GM12873 (cell line): ENCODE results near the gene HHEX.

Experiments
- CTCF ChIP-seq: IDR thresholded peaks from 2 replicates; pipeline ENCODE4 v1.5.1; 2012; ENCODE audit warnings: low read depth, mild to moderate bottlenecking, moderate library complexity, low read length, control low read depth; ENCODE audit not compliant: insufficient read depth; ENCODE audit errors: missing control alignments

Gene HHEX

GRCh38 chr10:92688927-92689662 lies 660 bp upstream of the HHEX start:
- no peak for TF ChIP-seq CTCF

- TF ChIP-seq CTCF: no peak
Observed at GRCh38 chr10:92690211-92690914, 608 bp downstream of the HHEX start.

- TF ChIP-seq CTCF: no peak
Observed at GRCh38 chr10:92690915-92691590, 1.3 kb downstream of the HHEX start.

- TF ChIP-seq CTCF: no peak
Observed at GRCh38 chr10:92691591-92692079, 1.9 kb downstream of the HHEX start.

GRCh38 chr10:92692080-92692671 lies 2.4 kb downstream of the HHEX start:
- TF ChIP-seq CTCF: no peak

GRCh38 chr10:92692697-92693533 lies 3.2 kb downstream of the HHEX start:
- TF ChIP-seq CTCF: no peak
